Tibial nerve (tissue), 3 donors: Measurements from ENCODE around the gene NKX6-2.

Source experiments
- CTCF ChIP-seq, 5 experiments: fragments of 200-600 bp in 3 of 5; fragments of 450-650 bp in 2 of 5; sonication (generic) in 3 of 5; IDR thresholded peaks; one replicate each; pipeline ENCODE4 v1.5.1; 2016 to 2019; ENCODE audit warnings: antibody characterized with exemption in 5 of 5, mild to moderate bottlenecking in 3 of 5, moderate library complexity in 2 of 5
- POLR2A ChIP-seq, 2 donors: fragments of 450-650 bp; IDR thresholded peaks; one replicate each; pipeline ENCODE4 v1.6.1; 2017; ENCODE audit warnings: antibody characterized with exemption in 2 of 2, mild to moderate bottlenecking in 2 of 2, moderate library complexity in 2 of 2

DNA sequence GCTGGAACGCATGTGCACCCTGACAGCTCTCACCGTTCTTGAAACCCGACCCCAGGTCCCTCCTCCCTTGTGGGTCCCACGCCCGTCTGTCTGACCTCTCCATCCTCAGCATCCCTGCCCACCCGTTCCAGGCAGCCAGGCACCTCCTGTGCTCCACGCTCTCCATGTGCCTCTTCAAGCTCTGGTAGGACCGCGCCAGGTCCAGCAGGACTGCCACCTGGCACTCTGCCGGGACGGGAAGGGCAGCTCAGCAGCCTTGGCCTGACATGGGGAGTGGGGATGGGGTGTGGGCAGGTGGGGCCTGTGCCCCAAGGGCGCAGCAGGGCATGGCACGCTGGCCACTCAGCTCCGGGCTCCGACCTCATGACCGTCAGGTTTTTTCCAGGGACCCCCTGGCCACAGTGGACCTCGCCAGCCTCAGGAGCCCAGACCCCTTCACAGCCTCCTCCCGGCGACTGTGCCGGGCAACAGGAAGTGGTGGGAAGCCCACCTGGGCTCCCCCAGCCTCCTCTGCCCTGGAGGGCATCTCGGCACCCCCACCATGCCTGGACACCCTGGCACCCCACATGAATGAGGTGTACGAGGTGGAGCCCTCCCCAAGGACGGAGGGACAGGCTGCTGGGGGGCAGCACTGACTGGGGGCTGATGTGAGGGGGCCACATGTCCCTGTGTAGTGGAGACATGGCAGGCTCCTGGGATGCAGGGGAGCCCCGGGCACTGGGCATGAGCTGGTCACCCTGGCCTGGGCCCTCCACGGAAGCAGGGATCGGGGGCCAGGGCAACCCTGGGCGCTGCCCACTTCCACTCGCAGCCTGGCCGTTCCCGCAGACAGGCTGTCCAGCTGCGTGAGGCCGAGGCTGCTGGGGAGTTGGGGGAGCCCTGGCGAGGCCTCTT is 25.1 kb upstream of the NKX6-2 start:
- TF ChIP-seq CTCF (IDR thresholded peaks at IDR 0.05), result no peak
- no peak for TF ChIP-seq POLR2A (IDR thresholded peaks at IDR 0.05)
